Vagina (tissue), 2 donors: ENCODE measurements around the gene PRELID2.

Experiments used
- CTCF ChIP-seq, 3 experiments: fragments of 450-650 bp in 2 of 3; fragments of 200-600 bp in 1 of 3; sonication (generic) in 1 of 3; IDR thresholded peaks; one replicate each; pipeline ENCODE4 v1.5.1; 2017 to 2019; ENCODE audit warnings: antibody characterized with exemption in 3 of 3, mild to moderate bottlenecking in 2 of 3, moderate library complexity in 2 of 3
- POLR2A ChIP-seq, 2 donors: fragments of 450-650 bp; IDR thresholded peaks; one replicate each; pipeline ENCODE4 v1.6.1; 2017; ENCODE audit warnings: antibody characterized with exemption in 2 of 2, mild to moderate bottlenecking in 2 of 2, moderate library complexity in 2 of 2
- POLR2AphosphoS5 ChIP-seq, 2 donors: sonication (generic); formaldehyde crosslinking; IDR thresholded peaks; one replicate each; pipeline ENCODE4 v1.9.0; 2017; ENCODE audit warnings: antibody characterized with exemption in 2 of 2, mild to moderate bottlenecking in 2 of 2, low read depth in 1 of 2; ENCODE audit not compliant: insufficient read depth in 1 of 2

GRCh38 chr5:145711417-145711816 lies 123.7 kb downstream of the PRELID2 start:
- TF ChIP-seq POLR2A (IDR thresholded peaks at IDR 0.05) (no peak), POLR2AphosphoS5 (IDR thresholded peaks at IDR 0.05; ENCODE audit: insufficient read depth in 1 of 2, low read depth in 1 of 2) (no peak), CTCF (IDR thresholded peaks at IDR 0.05) (no peak)
